OCI-M2 (cell line): ENCODE measurements around the gene TBL1X.
"Not testable (repeated sequence)": the region's sequence is repeated elsewhere in the genome, so short reads cannot be mapped to it uniquely, and the experiment has no call there.

ENCODE experiments used
- DNase-seq: peaks from one replicate; lab custom pipeline; 2025; ENCODE audit not compliant: unreplicated experiment; lab: John Stamatoyannopoulos, UW

Gene TBL1X

GRCh38 chrX:9464435-9465371 lies at the start of gene TBL1X:
Gene TBL1X, plus strand, starts transcription at chrX:9465058. Its CDS starts 188,529 bp downstream, at chrX:9653587.
- no peak for DNase-seq

DNA sequence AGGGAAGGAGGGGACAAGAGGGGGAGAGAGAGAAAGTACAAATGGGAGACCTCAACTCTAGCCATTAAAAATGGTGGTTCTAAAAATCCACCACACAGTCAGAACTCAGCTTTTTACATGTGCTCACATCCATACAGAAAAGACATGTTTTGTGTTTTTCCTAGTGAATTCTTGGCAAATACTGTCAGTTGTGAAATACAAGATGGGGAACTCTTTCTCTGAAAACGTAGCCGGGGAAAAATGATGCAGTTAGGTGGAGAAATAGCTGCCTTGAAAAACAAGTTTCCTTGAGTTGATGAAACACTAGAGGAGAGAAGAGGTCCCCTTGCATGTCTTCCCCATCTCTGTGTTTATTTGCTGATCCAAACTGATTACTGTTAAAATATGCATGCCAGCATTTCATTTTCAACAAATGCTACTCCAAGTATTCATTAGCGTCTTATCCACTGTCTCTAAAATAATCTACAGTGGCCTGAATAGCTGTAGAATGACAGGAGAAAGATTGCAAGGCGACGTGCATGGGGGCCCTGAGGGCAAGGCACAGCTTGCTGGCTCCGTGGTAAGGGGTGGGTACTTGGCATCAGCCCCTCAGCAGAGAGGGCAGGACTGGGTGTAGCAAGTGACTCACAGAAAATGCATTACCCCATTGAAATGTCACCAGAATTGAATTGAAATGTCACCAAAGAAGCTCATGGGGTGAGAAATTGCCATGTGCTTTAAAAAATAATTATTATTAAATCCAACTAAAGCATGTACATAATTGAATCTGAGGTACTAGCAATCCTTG lies 48.1 kb upstream of the TBL1X start:
- no peak for DNase-seq

GRCh38 chrX:9418262-9418661 lies 46.6 kb upstream of the TBL1X start:
- DNase-seq, result no peak

DNA sequence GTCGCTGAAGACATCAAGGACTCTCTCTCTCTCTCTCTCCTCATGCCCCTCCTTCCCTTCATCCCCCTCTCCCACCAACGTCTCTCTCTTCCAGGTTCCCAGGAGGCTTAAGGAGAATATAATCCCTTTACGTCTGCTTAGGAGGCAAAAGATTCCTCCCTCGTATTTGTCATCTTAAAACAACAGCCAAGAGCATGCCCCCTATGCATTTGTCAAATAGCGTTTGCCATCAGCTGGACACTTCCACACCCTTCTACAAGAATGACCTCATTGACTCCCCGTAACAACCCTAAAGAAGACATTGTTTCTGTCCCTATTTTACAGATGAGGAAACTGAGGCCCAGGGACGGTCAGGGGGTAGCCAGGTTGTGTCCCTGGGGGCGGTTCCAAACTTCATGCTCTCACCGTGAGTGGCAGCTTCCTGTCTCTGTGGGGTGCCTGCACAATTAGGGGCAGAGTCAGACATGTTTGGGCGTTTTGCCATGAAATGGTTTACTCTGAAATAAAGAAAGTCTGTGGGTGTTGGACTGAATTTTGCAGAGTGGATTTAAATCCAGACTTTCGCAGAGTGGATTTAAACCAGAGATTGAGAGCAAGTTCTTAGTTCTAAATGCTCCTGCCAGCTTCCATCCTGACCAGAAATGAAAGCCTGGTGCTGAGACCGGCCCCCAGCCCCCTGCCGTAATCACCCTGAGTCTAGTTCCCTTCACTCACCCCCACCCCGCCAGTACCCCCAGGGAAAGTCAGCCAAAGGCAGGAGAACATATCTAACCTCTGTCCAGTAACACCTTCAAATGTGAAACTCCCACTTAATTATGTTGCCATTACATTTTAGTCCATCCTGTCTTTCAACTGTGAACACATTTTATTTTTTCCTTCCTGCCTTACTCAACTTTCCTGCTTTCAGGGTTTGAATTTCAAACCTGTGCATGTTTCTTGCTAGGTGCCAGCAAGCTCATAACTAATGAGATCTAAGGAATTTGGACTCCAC lies 44.3 kb upstream of the TBL1X start:
- DNase-seq, result no peak

- DNase-seq, result no peak
These were observed 35.1 kb upstream of the TBL1X start for GRCh38 chrX:9429767-9430166.

DNA sequence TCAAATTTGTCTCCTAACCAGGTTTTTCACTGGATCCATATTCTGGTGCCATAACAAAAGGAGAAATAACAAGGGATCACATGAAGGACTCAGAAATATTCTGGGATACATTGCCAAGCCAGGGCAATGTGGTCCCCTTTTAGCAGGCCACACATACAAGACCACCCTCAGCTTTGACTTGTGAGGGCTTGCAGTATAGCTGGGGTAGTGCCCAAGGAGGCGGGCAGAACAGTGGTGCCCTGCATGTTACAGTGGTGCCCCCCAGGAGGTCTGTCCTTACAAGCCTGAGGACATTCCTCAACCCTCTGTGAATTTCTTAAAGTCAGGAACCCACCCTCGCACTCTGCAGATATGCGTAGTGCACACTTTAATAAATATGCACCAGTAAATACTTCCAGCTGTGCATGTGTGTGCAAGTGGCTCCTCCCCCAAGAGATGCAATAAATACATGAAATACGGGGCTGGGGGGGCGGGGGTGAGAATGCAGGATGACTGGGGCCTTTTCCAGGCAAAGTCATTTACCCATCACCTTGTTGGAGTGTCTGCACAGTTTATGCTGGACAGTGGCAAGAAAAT lies 34.4 kb upstream of the TBL1X start:
- DNase-seq, result no peak

DNA sequence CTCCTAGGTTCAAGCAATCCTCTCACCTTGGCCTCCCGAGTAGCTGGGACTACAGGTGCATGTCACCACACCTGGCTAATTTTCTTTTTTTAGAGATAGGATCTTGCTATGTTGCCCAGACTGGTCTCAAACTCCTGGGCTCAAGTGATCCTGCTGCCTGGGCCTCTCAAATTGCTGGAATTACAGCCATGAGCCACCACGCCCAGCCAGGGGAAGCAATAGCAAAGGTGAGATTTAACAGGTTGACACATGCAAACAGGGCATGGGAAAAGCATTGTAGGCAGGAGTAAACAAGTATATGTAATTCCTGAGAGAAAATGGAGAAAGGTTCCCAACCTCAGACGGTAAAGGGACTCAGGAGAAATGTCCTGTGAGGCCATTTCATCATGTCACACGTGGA lies 33.6 kb upstream of the TBL1X start:
- no peak for DNase-seq

DNA sequence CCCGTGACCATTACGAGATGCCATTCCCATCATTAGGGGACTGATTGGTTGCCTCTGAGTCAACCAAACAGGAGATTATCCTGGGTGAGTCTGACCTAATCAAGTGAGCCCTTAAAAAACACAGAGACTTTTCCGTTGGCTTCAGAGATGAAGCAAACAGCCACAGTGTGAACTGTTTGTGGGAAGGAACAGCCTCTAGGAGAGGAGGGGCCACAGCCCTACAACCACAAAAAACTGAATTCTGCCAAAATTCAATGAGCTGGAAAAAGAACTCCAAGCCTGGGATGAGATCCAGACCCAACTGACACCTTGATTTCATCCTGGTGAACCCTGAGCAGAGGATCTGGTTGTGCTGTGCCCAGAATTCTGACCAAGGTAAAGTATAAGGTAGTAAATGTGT lies 31.3 kb upstream of the TBL1X start:
- DNase-seq, result no peak

GRCh38 chrX:9434051-9434550 lies 30.8 kb upstream of the TBL1X start:
- no peak for DNase-seq

DNA sequence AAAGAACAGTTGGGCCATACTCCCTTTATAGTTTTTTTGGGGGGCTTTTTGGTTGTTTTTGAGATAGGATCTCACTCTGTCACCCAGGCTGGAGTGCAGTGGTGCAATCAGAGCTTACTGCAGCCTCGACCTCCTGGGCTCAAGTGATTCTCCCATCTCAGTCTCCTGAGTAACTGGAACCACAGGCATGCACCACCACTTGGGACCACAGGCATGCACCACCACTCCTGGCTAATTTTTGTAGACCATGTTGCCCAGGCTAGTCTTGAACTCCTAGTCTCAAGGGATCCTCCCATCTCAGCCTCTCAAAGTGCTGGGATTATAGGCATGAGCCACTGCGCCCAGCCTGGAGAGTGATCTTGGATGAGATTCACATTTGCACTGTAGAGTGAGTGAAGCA lies 29.8 kb upstream of the TBL1X start:
- not testable (repeated sequence) for DNase-seq

GRCh38 chrX:9436812-9437211 lies 28.0 kb upstream of the TBL1X start:
- DNase-seq, result no peak

DNA sequence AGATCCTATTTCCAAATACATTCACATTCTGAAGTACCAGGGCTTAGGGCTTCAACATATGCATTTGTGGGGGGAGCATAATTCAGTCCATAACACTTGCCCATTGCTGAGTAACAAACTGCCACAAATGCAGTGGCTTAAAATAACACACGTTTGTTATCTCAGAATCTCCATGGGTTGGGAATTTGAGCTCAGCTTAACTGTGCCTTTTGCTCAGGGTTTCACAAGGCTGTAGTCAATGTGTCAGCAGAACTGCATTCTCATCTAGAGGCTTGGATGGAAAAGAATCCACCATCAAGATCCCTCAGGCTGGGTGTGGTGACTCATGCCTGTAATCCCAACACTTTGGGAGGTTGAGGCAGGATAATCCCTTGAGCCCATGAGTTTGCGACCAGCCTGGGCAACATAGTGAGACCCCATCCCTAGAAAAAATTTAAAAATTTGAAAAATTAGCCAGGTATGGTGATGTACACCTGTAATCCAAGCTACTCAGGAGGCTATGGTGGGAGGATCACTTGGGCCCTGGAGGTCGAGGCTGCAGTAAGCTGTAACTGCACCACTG lies 25.8 kb upstream of the TBL1X start:
- DNase-seq, result no peak

GRCh38 chrX:9440116-9440844 lies 24.6 kb upstream of the TBL1X start:
- no peak for DNase-seq

DNA sequence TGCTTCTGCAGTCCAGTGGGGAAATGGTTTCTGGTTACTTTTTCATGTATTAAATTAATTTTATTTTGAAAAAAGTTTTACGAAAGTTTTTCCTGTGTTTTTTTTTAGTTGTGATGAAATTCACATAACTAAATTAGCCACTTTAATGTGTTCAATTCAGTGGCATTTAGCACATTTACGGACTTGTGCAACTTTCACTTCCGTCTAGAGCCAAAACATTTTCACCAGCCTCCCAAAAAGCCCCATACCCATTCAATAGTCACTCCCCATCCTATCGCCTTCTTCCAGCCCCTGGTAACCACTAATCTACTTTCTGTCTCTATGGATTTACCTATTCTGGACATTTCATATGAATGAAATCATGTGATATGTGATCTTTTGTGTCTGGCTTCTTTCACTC lies 22.8 kb upstream of the TBL1X start:
- DNase-seq, result no peak

DNA sequence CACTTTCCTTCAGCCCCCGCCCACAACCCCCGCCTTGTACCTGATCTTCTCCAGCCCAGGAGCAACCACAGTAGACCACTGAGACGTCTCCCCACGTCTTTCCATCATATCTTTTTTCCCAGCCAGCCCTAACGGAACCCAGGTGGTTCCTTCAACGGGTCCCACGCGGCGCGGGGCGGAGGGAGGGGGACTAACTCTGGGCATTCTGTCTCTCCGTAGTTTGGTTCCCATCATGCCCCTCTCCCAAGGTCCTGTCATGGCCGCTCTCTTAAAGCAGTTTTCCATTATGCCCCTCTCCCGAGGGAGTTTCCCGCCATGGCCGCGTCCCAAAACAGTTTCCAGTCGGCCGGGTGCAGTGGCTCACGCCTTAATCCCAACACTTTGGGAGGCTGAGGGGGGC lies 21.5 kb upstream of the TBL1X start:
- DNase-seq, result no peak

DNA sequence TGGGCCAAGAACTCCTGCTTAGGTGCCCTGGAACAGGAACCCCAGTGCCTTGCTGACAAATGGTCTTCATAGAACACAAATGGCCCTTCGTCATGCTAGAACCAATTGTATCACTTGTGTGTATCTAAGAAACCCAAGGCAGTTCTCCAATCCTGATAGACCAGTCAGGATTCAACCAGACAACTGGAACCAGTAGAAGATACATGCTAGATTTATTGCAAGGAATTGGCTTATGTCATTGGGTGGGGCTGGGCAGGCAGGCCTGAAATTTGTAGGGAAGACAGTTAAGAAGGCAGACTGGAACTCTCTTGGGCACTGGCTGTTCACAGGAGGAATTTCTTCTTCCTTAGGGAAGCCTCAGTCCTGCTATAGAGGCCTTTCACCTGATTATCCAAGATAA lies 17.0 kb upstream of the TBL1X start:
- DNase-seq, result no peak

DNA sequence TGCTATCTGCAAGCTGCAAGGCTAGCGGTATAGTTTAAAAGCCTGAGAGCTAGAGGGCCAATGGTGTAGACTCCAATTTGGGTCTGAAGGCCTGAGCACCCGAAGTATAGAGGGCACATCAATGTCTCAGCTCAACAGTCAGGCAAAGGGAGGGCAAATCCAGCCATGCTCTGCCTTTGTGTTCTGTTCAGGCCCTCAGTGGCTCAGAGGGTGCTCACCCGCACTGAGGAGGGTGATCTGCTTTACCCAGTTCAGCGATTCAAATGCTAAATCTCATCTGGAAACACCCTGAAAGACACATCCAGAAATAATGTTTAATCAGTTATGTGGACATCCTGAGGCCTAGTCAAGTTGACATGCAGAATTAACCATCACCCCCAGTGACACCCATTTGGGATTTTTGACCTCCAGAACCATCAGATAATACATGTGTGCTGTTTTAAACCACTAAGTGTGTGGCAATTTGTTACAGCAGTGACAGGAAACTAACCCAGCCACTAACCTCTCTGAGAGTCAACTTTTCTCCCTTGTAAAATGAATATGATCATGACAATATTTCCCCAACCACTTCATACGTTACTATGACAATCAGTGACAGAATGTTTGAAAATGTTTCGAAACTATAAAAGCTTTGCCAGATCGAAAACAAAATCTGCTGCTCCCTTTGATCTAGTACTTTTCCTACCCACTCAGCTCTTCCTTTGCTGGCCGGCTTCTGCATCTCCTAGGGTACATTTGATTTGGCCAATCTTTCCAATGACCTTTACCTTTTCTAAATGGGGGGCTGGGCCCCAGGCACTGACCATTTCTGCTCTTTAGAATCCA lies 8.4 kb upstream of the TBL1X start:
- DNase-seq, result no peak

- not testable (repeated sequence) for DNase-seq
These were observed 6.8 kb upstream of the TBL1X start for GRCh38 chrX:9458034-9458433.
